Measurements from ENCODE around the gene FLT3.

Gene FLT3

DNA sequence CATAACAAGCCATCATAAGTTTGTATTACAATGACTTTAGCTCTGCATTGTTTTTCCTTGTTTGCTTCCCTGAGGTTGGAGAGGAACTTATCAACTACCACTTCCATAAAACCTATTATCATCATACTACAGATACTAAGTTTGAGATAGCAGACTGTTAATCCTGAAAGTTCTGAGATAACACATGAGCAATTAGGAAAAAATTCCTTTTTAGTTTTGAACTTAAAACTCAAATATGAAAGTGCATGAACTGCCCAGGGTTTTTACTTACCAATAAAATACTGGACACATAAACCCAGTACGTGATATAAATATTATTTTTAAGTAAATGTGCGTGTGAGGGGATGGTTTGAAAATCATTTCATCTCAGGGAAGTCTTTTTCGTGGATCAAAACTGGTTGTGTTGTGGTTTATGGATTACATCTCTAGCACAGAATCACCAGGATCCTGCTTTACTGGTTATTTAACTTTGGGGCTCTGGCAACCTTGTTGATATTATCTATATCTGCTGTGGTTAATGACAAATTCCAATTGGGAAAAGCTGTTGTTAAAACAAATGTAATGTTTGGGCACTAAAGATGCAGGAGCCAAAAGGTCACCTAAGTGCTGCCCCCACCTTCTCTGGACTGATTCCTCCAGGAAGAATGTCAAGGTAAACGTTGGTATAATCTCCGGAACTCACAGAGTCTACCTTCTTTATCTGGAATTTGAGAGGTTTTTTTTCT lies 143.6 kb downstream of the FLT3 start:
- DNase-seq = no peak

- no peak for DNase-seq
Measured at GRCh38 chr13:27955014-27955591, 145.3 kb downstream of the FLT3 start.

DNA sequence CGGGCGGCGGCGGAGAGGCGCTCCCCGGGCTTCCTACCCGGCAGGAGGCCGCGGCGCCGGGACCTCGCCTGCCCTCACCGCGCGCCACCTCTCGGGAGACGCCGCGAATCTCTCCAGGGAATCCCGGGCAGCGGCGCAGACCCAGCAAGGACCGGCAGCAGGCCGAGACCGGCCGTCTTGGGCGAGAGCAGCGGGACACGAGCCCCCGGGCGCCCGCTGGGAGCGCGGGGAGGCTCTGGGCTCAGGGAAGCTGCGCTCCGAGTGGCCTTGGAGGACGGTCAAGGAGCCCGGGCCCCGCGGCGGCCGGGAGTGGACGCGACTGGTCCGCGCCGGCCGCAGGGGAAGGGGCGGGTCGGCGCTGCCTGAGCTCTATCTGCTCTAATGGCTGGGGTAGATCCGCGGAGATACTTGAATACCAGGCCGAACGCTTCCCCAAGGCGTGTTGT lies 145.9 kb downstream of the FLT3 start:
- no peak for DNase-seq

- peak; percentile 73 for DNase-seq
Measured at GRCh38 chr13:27953676-27954405, 146.5 kb downstream of the FLT3 start.
